Thyroid gland (tissue), 4 donors: ENCODE data around the gene REV3L. TPM values are rescaled to one million over a fixed set of nuclear protein-coding genes. Genes with fewer than 3 reads are reported as not detected.

ENCODE experiments used
- DNase-seq, 2 donors: peaks; one replicate each; pipeline ENCODE4 v3.0.0-alpha.2; 2019
- H3K27ac ChIP-seq, 3 donors: fragments of 200-600 bp; sonication (generic); 1 replicate in 2 of 3; 2 replicates in 1 of 3; pipeline ENCODE4 v1.5.1; 2016 to 2019; ENCODE audit warnings: mild to moderate bottlenecking in 1 of 3, moderate library complexity in 1 of 3
- H3K27me3 ChIP-seq: fragments of 200-600 bp; sonication (generic); one replicate; pipeline ENCODE4 v1.5.1; 2019
- H3K36me3 ChIP-seq, 2 donors: fragments of 200-600 bp; sonication (generic); one replicate each; pipeline ENCODE4 v1.5.1; 2016 to 2019
- H3K4me1 ChIP-seq, 2 donors: fragments of 200-600 bp; sonication (generic); one replicate each; pipeline ENCODE4 v1.5.1; 2017 to 2019
- H3K4me3 ChIP-seq, 3 donors: fragments of 200-600 bp; sonication (generic); replicated peaks in 1 of 3; 1 replicate in 2 of 3; 2 replicates in 1 of 3; pipeline ENCODE4 v1.5.1; 2016; ENCODE audit warnings: mild to moderate bottlenecking in 1 of 3
- H3K9me3 ChIP-seq: fragments of 200-600 bp; sonication (generic); one replicate; pipeline ENCODE4 v1.5.1; 2017
- CTCF ChIP-seq, 6 experiments: fragments of 200-600 bp in 3 of 6; fragments of 450-650 bp in 3 of 6; sonication (generic) in 3 of 6; IDR thresholded peaks; one replicate each; pipeline ENCODE4 v1.5.1; 2016 to 2019; ENCODE audit warnings: antibody characterized with exemption in 6 of 6, mild to moderate bottlenecking in 2 of 6, inconsistent platforms in 1 of 6, moderate library complexity in 1 of 6
- POLR2A ChIP-seq, 2 donors: fragments of 450-650 bp; IDR thresholded peaks; one replicate each; pipeline ENCODE4 v1.6.1; 2017; ENCODE audit warnings: antibody characterized with exemption in 2 of 2, mild to moderate bottlenecking in 2 of 2, moderate library complexity in 1 of 2
- WGBS, 2 donors: methylation state at CpG; one replicate each; pipeline ENCODE4 v1.1.5; 2017; 5-methylcytosine and 5-hydroxymethylcytosine counted together
- intact Hi-C: fragments of 100-400 bp; cut with DNase I; formaldehyde crosslinking; loops from one replicate; pipeline ENCODE4 v1.15.1; 2023
- total RNA-seq, 4 donors: library from RNA; depleted of rRNA; stranded (reverse); fragments of >200 nt; gene quantifications; one replicate each; pipeline ENCODE4 v1.2.3, GENCODE V29; 2016

The REV3L gene
- total RNA-seq, 4 donors from 2014 or later: 38.2 to 73.5 (median 60.0) TPM

GRCh38 chr6:111254779-111255166 is 228.2 kb downstream of the REV3L start:
- H3K4me1 ChIP-seq: peaks cover under 1 to 1% of the 10 kb centered on the region in 2 donors

DNA sequence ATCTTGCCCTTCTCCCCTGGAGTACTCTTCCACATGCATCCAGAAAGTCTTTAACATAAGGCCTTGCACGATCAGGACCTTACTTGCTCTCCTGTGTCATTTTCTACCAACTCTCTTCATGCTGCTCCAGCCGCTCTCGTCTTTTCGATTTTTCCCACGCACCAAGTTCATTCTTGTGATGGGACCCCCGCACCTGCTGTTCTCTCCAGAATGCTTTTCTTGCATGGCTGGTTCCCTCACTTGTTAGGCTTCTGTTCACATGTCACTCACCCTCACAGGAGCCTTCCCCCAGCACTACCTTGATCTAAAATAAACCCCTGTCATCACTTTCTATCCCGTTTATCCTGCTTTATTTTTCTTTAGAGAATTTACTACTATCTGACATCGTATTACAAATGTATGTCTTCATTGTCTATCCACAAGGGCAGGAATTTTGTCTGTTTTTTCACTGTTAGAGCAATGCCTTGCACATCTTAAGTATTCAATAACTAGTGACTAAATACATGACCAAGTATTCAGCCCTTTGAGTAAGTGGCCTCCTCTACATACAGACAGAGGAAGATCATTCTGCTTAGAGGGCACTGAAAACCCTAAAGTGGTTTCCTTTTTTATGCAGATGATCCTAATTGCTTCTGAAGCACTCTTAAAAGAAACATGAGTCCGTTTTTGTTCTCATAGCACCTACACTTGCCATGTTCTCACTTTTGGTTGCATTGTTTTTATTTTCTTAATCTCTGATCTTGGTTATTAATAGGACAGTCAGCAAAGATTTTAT is 228.8 kb downstream of the REV3L start:
- no peaks in the 10 kb centered on the region for H3K9me3 ChIP-seq
- TF ChIP-seq POLR2A (IDR thresholded peaks at IDR 0.05): no peak
- no peak for TF ChIP-seq CTCF (IDR thresholded peaks at IDR 0.05)
- H3K36me3 ChIP-seq: no peaks in the 10 kb centered on the region
- no peaks in the 10 kb centered on the region for H3K4me1 ChIP-seq
- no peak overlapping the region for H3K27ac ChIP-seq
- no peaks in the 10 kb centered on the region for H3K27me3 ChIP-seq
- DNase-seq: no peak
- intact Hi-C loops: loop anchor here (10.0 kb wide), 1 partner anchor 391 kb away; no protein-coding TSS in a partner anchor
- 59 to 65% methylated on average over 9 of the region's 9 CpGs for WGBS, 2 donors
- H3K4me3 ChIP-seq: no peak overlapping the region

More at GRCh38 chr6:111254779-111255166, 228.2 kb downstream of the REV3L start:
- no peaks in the 10 kb centered on the region for H3K27me3 ChIP-seq
- no peak for TF ChIP-seq CTCF (IDR thresholded peaks at IDR 0.05)
- TF ChIP-seq POLR2A (IDR thresholded peaks at IDR 0.05): no peak
- DNase-seq: no peak
- H3K27ac ChIP-seq: no peak overlapping the region
- no peak overlapping the region for H3K4me3 ChIP-seq
- WGBS, 2 donors: 85 to 88% methylated on average over 6 of the region's 6 CpGs
- no peaks in the 10 kb centered on the region for H3K9me3 ChIP-seq
- H3K36me3 ChIP-seq: no peaks in the 10 kb centered on the region
- intact Hi-C loops: loop anchor here (10.0 kb wide), 1 partner anchor 390 kb away; no protein-coding TSS in a partner anchor

- WGBS, 2 donors: 85 to 88% methylated on average over 3 of the region's 3 CpGs
These were observed 230.3 kb downstream of the REV3L start for GRCh38 chr6:111252726-111253125.

GRCh38 chr6:111250791-111251354 is 232.1 kb downstream of the REV3L start:
- no peak for TF ChIP-seq CTCF (IDR thresholded peaks at IDR 0.05)
- no peak for TF ChIP-seq POLR2A (IDR thresholded peaks at IDR 0.05)
- H3K36me3 ChIP-seq: no peaks in the 10 kb centered on the region
- intact Hi-C loops: loop anchor here (10.0 kb wide), 1 partner anchor 394 kb away; no protein-coding TSS in a partner anchor
- H3K4me1 ChIP-seq: no peaks in the 10 kb centered on the region
- WGBS, 2 donors: 77 to 82% methylated on average over 4 of the region's 4 CpGs
- no peak overlapping the region for H3K4me3 ChIP-seq
- H3K27ac ChIP-seq: no peak overlapping the region
- no peaks in the 10 kb centered on the region for H3K9me3 ChIP-seq
- no peak for DNase-seq
- H3K27me3 ChIP-seq: no peaks in the 10 kb centered on the region

More at GRCh38 chr6:111252726-111253125, 230.3 kb downstream of the REV3L start:
- DNase-seq: no peak
- H3K4me1 ChIP-seq: no peaks in the 10 kb centered on the region
- TF ChIP-seq CTCF (IDR thresholded peaks at IDR 0.05) (no peak), POLR2A (IDR thresholded peaks at IDR 0.05) (no peak)
- intact Hi-C loops: loop anchor here (10.0 kb wide), 1 partner anchor 392 kb away; no protein-coding TSS in a partner anchor
- H3K4me3 ChIP-seq: no peak overlapping the region
- H3K9me3 ChIP-seq: no peaks in the 10 kb centered on the region
- H3K36me3 ChIP-seq: no peaks in the 10 kb centered on the region
- H3K27me3 ChIP-seq: no peaks in the 10 kb centered on the region
- H3K27ac ChIP-seq: no peak overlapping the region

Other genes with a start within 250 kb of the REV3L start
- gene TRAF3IP2, start 122.7 kb upstream of the REV3L start, total RNA-seq: 10 to 100 TPM; 33.2 to 39.6 (median 37.0) TPM